Karpas-422 (cell line): Measurements from ENCODE around the gene SMIM43. TPM values are rescaled to one million over a fixed set of nuclear protein-coding genes. Genes with fewer than 3 reads are reported as not detected.
A peak's percentile ranks its signal among the peaks of the same experiment; 100 is the strongest.
"Not testable (repeated sequence)": the region's sequence is repeated elsewhere in the genome, so short reads cannot be mapped to it uniquely, and the experiment has no call there.

Experiments
- DNase-seq: peaks from one replicate; pipeline ENCODE4 v3.0.0-alpha.2; 2015
- H2AFZ ChIP-seq: fragments of 200-600 bp; sonication (generic); 2 replicates; pipeline ENCODE4 v1.6.1; 2014; ENCODE audit warnings: antibody characterized with exemption, low read length, mixed read lengths
- H3K27ac ChIP-seq: fragments of 200-600 bp; sonication (generic); 2 replicates; pipeline ENCODE4 v1.5.1; 2014; ENCODE audit warnings: mild to moderate bottlenecking, low read length, moderate library complexity
- H3K27me3 ChIP-seq: fragments of 200-600 bp; sonication (generic); 2 replicates; pipeline ENCODE4 v1.6.1; 2014; ENCODE audit warnings: low read length, mixed read lengths
- H3K36me3 ChIP-seq: fragments of 200-600 bp; sonication (generic); 2 replicates; pipeline ENCODE4 v1.6.1; 2014; ENCODE audit warnings: low read length, mixed read lengths; ENCODE audit not compliant: insufficient read depth
- H3K4me1 ChIP-seq: fragments of 200-600 bp; sonication (generic); 2 replicates; pipeline ENCODE4 v1.6.1; 2014; ENCODE audit warnings: mild to moderate bottlenecking, low read length, mixed read lengths
- H3K4me2 ChIP-seq: fragments of 200-600 bp; sonication (generic); 2 replicates; pipeline ENCODE4 v1.6.1; 2014; ENCODE audit warnings: low read length, low read depth, mild to moderate bottlenecking; ENCODE audit not compliant: poor library complexity, severe bottlenecking
- H3K4me3 ChIP-seq: fragments of 200-600 bp; sonication (generic); 2 replicates; pipeline ENCODE4 v1.5.1; 2014; ENCODE audit warnings: mild to moderate bottlenecking, antibody characterized with exemption, low read length, mixed read lengths
- H3K79me2 ChIP-seq: fragments of 200-600 bp; sonication (generic); 2 replicates; pipeline ENCODE4 v1.6.1; 2014; ENCODE audit warnings: mild to moderate bottlenecking, low read length, mixed read lengths
- H3K9ac ChIP-seq: fragments of 200-600 bp; sonication (generic); 2 replicates; pipeline ENCODE4 v1.6.0; 2014; ENCODE audit warnings: low read length
- H3K9me2 ChIP-seq: fragments of 200-600 bp; sonication (generic), shearing (Covaris generic); replicated peaks from 2 replicates; pipeline ENCODE4 v1.6.0; 2014; ENCODE audit warnings: mild to moderate bottlenecking, low read length, moderate library complexity; ENCODE audit not compliant: insufficient read depth
- H3K9me3 ChIP-seq: fragments of 300-700, 200-600 bp; sonication (generic); 2 replicates; pipeline ENCODE4 v1.6.1; 2014; ENCODE audit warnings: low read length, mixed read lengths
- H4K20me1 ChIP-seq: fragments of 200-600 bp; sonication (generic); 2 replicates; pipeline ENCODE4 v1.6.1; 2014; ENCODE audit warnings: mild to moderate bottlenecking, antibody characterized with exemption, low read length, low read depth; ENCODE audit not compliant: insufficient read depth
- total RNA-seq: library from RNA; depleted of rRNA; stranded (reverse); fragments of >200 nt; shearing (Covaris generic); gene quantifications from 2 replicates; pipeline ENCODE4 v1.2.3, GENCODE V29; 2014; ENCODE audit warnings: low replicate concordance

The SMIM43 gene
- total RNA-seq, 1 experiment from 2014 or later = not detected

DNA sequence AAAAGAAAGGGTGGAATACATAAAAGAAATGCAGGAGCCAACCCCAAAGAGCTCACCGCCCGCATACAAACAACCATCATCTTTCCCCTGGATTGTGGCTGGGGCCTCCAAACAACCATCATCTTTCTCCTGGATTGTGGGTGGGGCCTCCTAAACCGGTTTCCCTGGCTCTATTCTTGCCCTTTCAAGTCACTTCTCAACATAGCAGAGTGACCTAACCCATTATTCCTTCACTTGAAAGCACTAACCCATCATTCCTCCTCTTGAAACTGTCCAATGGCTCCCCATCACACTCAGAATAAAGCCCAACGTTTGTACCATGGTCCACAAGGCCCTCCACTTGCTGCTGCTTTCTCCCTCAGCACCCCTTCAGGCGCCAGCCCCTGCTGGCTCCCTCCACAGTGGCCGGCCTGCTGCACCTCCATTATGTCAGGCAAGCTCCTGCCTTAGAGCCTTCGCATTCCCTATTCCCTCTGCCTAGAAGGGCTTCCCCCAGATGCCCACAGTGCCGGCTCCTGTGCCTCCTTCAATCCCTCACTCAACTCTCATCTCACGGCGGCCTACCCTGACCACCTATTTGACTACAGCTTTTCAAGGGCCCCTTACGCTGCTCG, 24.1 kb downstream of the SMIM43 start:
- no peak overlapping the region for H3K4me2 ChIP-seq
- H4K20me1 ChIP-seq = no peaks in the 10 kb centered on the region
- 0 out of 2 replicates have a peak, but pooled peaks cover 3% of the 10 kb centered on the region for H3K27me3 ChIP-seq
- no peak for DNase-seq
- no peak overlapping the region for H3K27ac ChIP-seq
- H3K9me2 ChIP-seq = no peaks in the 10 kb centered on the region
- no peak overlapping the region for H2AFZ ChIP-seq
- no peak overlapping the region for H3K9ac ChIP-seq
- no peaks in the 10 kb centered on the region for H3K79me2 ChIP-seq
- no peak overlapping the region for H3K4me3 ChIP-seq
- no peaks in the 10 kb centered on the region for H3K9me3 ChIP-seq
- H3K4me1 ChIP-seq = peaks cover 6% of the 10 kb centered on the region; the same call in 1 of the 2 replicates
- H3K36me3 ChIP-seq = no peaks in the 10 kb centered on the region

DNA sequence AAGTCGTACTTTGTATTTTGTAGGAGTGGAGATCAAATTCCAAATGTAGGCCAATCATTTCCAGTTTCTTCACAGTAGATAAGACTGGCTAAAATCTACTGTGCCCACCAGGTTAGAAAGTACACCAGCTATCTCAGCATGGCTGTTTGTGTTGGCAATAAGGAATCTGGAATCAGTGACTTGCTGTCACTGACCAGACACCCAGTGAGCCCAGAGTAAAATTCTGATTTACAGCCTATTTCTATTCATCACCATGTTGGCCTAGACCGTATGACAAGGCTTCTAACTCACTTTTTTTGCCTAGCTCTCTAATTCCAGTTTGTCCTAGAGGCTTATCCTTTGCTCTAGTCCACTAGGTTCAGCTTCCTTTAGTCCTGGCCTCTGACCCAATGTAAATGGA, 25.4 kb downstream of the SMIM43 start:
- no peaks in the 10 kb centered on the region for H3K79me2 ChIP-seq
- H3K9me2 ChIP-seq = no peaks in the 10 kb centered on the region
- H3K4me2 ChIP-seq = no peak overlapping the region
- no peaks in the 10 kb centered on the region for H4K20me1 ChIP-seq
- no peak overlapping the region for H3K4me3 ChIP-seq
- no peak overlapping the region for H2AFZ ChIP-seq
- no peak overlapping the region for H3K9ac ChIP-seq
- no peak for DNase-seq
- H3K4me1 ChIP-seq = peaks cover 6% of the 10 kb centered on the region; the same call in 1 of the 2 replicates
- H3K27me3 ChIP-seq = 0 out of 2 replicates have a peak, but pooled peaks cover 3% of the 10 kb centered on the region
- H3K27ac ChIP-seq = no peak overlapping the region
- no peaks in the 10 kb centered on the region for H3K9me3 ChIP-seq
- H3K36me3 ChIP-seq = no peaks in the 10 kb centered on the region

DNA sequence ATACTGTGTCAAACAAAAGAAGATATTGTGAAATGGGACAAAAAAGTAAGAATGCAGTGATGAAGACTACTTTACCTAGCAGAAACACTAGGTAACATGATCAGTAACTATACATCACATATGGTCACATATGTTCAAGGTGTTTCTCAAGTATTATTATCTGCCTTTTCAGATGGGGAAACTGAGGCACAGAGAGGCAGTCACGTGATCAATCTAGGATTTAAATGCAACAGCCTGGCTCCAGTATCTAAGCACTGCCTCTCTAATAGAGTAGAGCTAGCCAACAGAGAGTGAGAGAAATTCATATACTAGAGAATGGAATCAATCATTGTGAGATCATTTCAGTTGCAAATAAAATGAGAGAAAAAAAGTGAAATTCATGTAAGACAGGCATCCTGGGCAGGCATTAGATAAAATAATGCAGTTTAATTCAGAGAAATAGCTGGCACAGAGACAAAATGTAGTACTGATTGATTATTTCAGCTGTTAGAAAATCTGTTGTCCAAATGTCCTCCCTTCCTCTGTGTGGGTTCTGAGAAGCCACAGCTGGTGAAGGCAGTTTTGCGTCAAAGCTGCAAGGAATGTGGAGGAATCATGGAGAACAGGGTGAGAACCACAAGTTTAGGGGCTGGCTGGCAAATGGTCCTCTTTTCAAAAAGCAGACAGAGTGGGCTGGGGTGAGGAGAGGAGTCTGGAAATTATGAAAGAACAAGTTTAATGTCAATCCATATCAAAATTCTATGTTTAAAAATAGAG, 26.0 kb downstream of the SMIM43 start:
- Histone ChIP-seq H3K27ac (no peak overlapping the region), H3K9ac (no peak overlapping the region), H3K9me3 (no peaks in the 10 kb centered on the region), H3K27me3 (0 out of 2 replicates have a peak, but pooled peaks cover 2% of the 10 kb centered on the region), H3K4me3 (no peak overlapping the region), H4K20me1 (no peaks in the 10 kb centered on the region), H3K4me1 (peaks cover 6% of the 10 kb centered on the region; the same call in 1 of the 2 replicates), H3K36me3 (no peaks in the 10 kb centered on the region), H3K9me2 (no peaks in the 10 kb centered on the region), H2AFZ (no peak overlapping the region), H3K79me2 (no peaks in the 10 kb centered on the region), H3K4me2 (no peak overlapping the region)
- DNase-seq = no peak

DNA sequence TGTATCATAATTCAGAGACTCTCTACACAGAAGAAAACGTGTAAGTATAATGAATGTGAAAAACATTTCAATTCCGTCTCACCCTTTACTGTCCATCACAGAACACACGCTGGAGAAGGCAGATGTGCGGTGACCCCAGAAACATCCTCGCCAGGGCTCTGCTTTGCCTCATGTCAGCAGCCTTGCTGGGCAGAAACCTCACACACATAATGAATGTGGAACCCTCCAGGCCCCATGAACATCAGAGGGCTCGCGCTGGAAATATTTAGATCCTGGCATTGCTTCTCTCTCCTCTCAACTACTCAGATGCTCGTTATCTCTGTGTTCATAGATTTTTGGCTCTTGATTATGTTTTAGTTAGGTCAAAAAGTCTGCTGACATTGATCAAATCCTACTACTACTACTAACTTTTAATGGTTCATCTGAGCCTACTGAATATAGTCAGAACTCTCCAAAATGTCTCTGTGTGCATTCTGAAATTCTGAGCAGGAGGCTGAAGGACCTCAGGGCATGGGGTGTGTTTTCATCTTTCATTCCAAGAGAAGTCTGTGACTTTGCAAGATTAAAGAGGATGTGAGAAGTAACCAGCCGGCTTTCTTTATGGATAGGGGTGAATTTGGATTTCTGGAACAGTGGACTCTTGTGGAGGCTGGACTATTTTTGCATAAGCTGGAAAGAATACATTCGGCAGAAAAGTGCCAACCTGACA, 27.0 kb downstream of the SMIM43 start:
- H3K27ac ChIP-seq = no peak overlapping the region
- no peaks in the 10 kb centered on the region for H3K36me3 ChIP-seq
- H3K4me2 ChIP-seq = no peak overlapping the region
- no peak overlapping the region for H3K4me3 ChIP-seq
- H4K20me1 ChIP-seq = no peaks in the 10 kb centered on the region
- H2AFZ ChIP-seq = no peak overlapping the region
- no peak overlapping the region for H3K9ac ChIP-seq
- H3K79me2 ChIP-seq = no peaks in the 10 kb centered on the region
- H3K9me3 ChIP-seq = no peaks in the 10 kb centered on the region
- peaks cover 6% of the 10 kb centered on the region; the same call in 1 of the 2 replicates for H3K4me1 ChIP-seq
- DNase-seq = no peak
- H3K9me2 ChIP-seq = no peaks in the 10 kb centered on the region
- H3K27me3 ChIP-seq = no peaks in the 10 kb centered on the region

DNA sequence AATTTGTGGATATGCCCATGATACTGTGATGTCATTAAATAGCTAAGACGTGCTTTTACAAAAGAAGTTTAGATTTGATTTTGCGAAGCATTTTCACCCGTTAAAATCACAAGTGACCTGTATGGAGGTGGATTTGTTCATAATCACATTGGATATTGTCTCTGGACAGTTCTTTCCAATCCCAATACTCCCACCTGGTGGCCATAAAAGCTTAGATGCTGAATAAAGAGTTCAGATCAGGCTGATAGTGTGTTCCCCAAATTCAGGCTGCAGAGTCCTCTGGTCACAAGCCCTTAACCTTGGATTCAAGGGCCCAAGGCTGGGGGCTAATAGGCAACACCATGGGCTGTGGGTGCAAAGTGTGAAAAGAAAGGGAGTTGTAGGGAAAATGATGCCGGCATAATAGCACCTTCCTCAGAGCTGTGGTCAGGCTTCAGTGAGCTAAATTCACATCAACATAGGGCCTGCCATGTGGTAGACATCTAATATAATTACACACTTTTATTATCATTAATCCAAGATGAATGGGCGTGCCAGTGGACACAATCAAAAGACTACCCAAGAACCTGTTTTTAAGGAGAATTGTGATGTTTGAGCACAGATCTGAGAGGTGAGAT, 28.1 kb downstream of the SMIM43 start:
- Histone ChIP-seq H3K4me1 (peaks cover 6% of the 10 kb centered on the region; the same call in 1 of the 2 replicates), H3K4me2 (no peak overlapping the region), H4K20me1 (no peaks in the 10 kb centered on the region), H3K27me3 (no peaks in the 10 kb centered on the region), H3K9ac (no peak overlapping the region), H3K9me3 (no peaks in the 10 kb centered on the region), H3K36me3 (no peaks in the 10 kb centered on the region), H3K27ac (no peak overlapping the region), H3K79me2 (no peaks in the 10 kb centered on the region), H3K9me2 (no peaks in the 10 kb centered on the region), H2AFZ (no peak overlapping the region), H3K4me3 (no peak overlapping the region)
- peak; percentile 69 for DNase-seq

DNA sequence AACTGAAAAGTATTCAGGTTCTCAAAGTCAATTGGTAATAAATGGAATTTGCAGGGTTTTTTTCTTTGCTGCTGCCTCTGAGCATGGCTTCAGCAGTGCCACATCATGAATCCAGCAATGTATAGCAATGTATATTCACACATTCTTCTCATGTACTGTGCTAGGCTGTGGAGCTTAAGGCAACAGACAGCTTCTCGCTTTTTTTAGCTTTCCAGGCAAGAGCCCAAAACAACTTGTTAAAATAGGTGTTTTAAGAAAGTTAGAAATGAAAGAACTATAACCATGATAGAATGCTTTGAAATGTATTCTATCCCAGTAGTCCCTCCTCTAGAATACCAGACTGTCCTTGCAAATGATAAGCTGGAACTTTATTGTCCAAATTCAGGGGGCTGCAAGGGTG, 30.4 kb downstream of the SMIM43 start:
- Histone ChIP-seq H4K20me1 (no peaks in the 10 kb centered on the region), H3K9ac (no peak overlapping the region), H3K27ac (no peak overlapping the region), H3K9me2 (no peaks in the 10 kb centered on the region), H3K36me3 (no peaks in the 10 kb centered on the region), H3K4me2 (no peak overlapping the region), H3K27me3 (no peaks in the 10 kb centered on the region), H2AFZ (no peak overlapping the region), H3K4me3 (no peak overlapping the region), H3K9me3 (no peaks in the 10 kb centered on the region), H3K79me2 (no peaks in the 10 kb centered on the region), H3K4me1 (peaks cover 6% of the 10 kb centered on the region; the same call in 1 of the 2 replicates)
- DNase-seq = no peak

DNA sequence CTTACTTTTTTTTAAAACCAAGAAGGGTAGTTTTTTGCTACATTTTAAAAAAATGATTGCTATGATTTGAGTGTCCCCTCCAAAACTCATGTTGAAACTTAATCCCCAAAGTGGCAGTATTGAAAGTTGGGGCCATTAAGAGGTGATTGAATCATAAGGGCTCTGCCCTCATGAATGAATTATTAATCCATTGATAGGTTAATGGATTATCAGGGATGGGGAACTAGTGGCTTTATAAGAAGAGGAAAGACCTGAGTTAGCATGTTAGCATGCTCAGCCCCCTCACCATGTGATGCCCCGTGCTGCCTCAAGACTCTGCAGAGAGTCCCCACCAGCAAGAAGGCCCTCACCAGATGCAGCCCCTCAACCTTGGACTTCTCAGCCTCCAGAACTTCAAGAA, 31.0 kb downstream of the SMIM43 start:
- no peaks in the 10 kb centered on the region for H3K36me3 ChIP-seq
- H3K79me2 ChIP-seq = no peaks in the 10 kb centered on the region
- no peaks in the 10 kb centered on the region for H4K20me1 ChIP-seq
- DNase-seq = no peak
- H3K9ac ChIP-seq = no peak overlapping the region
- no peak overlapping the region for H3K27ac ChIP-seq
- H3K4me1 ChIP-seq = no peaks in the 10 kb centered on the region
- no peaks in the 10 kb centered on the region for H3K27me3 ChIP-seq
- no peaks in the 10 kb centered on the region for H3K9me2 ChIP-seq
- no peak overlapping the region for H3K4me3 ChIP-seq
- no peaks in the 10 kb centered on the region for H3K9me3 ChIP-seq
- H3K4me2 ChIP-seq = no peak overlapping the region
- no peak overlapping the region for H2AFZ ChIP-seq

DNA sequence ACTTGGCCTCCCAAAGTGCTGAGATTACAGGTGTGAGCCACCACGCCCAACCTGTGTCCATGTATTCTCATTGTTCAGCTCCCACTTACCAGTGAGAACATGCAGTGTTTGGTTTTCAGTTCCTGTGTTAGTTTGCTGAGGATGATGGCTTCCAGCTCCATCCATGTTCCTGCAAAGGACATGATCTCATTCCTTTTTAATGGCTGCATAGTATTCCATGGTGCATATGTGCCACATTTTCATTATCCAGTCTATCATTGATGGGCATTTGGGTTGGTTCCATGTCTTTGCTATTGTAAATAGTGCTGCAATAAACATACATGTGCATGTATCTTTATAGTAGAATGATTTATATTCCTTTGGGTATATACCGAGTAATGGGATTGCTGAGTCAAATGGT, 35.2 kb downstream of the SMIM43 start:
- not testable (repeated sequence) for H3K4me1 ChIP-seq, H3K4me2 ChIP-seq, H3K36me3 ChIP-seq, H3K27ac ChIP-seq, H3K9me3 ChIP-seq, H3K4me3 ChIP-seq, H2AFZ ChIP-seq, H3K27me3 ChIP-seq, H3K79me2 ChIP-seq, DNase-seq, H3K9ac ChIP-seq, H3K9me2 ChIP-seq, H4K20me1 ChIP-seq
